CD4-positive, alpha-beta T cell treated with Interferon gamma for 1 hour (primary cell): ENCODE data around the gene TBC1D25.
"Not testable (repeated sequence)": the region's sequence is repeated elsewhere in the genome, so short reads cannot be mapped to it uniquely, and the experiment has no call there.

Source experiments
- DNase-seq: peaks from one replicate; pipeline ENCODE4 v3.0.0-alpha.2; 2020

The TBC1D25 gene

GRCh38 chrX:48516987-48517386, 22.5 kb upstream of the TBC1D25 start:
- DNase-seq: no peak

DNA sequence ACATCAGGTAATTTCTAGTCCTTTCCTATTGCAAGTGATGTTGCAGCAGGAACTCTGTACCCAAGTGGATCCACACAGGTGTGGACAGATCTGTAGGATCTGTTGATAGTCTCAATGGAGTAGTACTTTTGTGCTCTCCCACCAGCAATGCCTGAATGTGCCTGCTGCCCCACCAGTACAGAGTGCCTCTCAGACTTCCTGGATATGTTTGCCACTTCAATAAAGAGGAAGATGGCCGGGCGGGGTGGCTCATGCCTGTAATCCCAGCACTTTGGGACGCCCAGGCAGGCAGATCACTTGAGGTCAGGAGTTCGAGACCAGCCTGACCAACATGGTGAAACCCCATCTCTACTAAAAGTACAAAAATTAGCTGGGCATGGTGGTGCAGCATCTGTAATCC, 20.0 kb upstream of the TBC1D25 start:
- DNase-seq: not testable (repeated sequence)

GRCh38 chrX:48520455-48520854, 19.1 kb upstream of the TBC1D25 start:
- DNase-seq: peak; percentile 15

DNA sequence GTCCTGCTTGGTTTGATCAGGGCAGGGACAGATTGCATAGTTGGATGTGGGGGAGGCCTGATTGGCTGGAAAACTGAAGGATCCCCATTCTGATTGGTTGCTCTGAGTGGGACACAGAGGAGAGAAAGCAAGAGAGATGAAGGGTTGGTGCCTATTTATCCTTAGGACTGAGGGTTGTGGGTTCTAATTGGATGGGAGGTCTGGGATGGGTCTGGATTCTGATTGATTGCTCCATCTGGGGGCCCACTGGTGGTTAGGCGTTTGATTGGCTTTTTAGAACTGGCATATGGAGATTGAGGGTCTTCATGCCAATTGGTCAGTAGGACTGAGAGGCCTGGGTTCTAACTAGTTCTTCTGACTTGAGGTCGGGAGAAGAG, 18.6 kb upstream of the TBC1D25 start:
- no peak for DNase-seq

DNA sequence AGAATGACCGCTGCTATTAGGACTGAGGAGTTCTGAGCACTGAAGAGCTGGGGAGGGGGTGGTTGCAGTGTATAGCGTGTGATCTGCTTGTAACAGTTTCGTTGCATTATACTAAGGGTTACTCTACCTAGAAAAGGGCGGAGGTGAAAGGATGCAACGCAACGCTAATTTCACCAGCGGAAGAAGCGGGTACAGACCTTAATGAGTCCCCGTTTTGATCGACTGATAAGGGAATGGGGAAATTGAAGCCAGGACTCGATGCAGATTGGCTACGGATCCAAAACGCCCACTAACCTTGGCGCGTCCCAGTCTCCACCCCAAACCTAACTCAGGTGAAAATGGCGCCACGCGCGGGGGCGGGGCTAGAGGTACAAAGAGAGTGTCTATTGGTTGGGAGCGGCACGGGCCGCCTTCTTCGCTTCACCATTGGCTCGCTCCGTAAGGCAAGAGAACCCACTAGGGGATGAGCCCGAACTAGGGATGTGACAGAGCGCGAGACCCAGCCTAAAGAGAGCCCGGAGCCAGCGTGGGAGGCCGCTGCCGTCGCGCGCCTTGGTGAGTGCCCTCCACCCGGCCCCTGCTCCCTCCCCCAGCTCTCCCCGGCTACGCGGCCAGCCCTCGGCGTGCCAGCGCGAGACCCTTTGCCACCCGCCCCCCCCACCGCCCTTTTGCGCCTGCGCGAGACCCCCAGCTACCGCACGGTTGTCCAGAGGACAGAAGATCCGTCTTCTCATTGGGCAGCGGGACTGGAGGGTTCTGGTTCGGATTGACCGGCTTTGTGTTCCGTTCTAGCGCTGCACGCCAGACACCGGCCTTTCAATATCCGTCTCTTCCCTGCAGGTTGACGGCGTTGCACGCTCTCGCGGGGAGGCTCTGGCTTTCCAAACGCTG, 17.9 kb upstream of the TBC1D25 start, which contains the start of gene EBP:
Gene EBP (plus strand): TSS at position 456 of the 891 bp plus-strand sequence. CDS start 1,964 bp downstream, outside the sequence.
- peak; percentile 95 for DNase-seq

DNA sequence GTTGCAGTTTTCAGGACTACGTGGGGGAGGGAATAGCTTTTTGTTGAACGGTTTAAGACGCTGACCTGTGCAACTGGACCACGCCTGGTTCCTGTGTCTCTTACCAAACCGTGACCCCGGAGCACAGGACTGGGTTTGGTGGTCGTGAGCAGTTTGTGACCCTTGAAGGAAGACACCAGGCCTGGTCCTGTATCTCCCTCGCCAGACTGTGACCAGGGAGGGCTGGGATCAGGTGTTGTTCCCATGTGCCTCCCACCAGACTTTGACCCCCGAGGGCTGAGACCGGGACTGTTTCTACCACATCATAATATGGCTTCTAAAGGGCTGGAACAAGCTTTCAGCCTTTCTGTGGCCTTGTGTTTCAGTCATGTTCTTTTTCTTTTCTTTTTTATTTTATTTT, 17.2 kb upstream of the TBC1D25 start:
- DNase-seq: no peak

DNA sequence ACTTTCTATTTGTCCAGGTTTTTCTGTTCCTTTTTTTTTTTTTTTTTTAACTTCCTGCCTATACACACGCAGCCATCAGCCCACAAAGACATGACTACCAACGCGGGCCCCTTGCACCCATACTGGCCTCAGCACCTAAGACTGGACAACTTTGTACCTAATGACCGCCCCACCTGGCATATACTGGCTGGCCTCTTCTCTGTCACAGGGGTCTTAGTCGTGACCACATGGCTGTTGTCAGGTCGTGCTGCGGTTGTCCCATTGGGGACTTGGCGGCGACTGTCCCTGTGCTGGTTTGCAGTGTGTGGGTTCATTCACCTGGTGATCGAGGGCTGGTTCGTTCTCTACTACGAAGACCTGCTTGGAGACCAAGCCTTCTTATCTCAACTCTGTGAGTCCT, 15.8 kb upstream of the TBC1D25 start:
- DNase-seq: no peak

GRCh38 chrX:48525853-48526252, 13.7 kb upstream of the TBC1D25 start:
- DNase-seq: not testable (repeated sequence)

DNA sequence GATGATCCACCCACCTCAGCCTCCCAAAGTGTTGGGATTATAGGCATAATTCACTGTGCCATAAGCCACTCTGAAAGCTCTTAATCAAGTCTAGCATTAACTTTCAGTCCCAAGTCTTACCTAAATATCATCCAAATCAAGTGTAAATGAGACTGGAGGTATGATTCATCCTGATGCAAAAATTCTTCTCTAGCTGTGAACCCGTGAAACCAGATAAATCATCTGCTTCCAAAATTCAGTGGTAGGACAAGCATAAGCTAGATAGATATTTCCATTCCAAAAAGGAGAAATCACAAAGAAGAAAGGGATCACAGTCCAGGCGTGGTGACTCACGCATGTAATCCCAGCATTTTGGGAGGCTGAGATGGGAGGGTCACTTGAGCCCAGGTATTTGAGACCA, 8.8 kb upstream of the TBC1D25 start:
- no peak for DNase-seq

DNA sequence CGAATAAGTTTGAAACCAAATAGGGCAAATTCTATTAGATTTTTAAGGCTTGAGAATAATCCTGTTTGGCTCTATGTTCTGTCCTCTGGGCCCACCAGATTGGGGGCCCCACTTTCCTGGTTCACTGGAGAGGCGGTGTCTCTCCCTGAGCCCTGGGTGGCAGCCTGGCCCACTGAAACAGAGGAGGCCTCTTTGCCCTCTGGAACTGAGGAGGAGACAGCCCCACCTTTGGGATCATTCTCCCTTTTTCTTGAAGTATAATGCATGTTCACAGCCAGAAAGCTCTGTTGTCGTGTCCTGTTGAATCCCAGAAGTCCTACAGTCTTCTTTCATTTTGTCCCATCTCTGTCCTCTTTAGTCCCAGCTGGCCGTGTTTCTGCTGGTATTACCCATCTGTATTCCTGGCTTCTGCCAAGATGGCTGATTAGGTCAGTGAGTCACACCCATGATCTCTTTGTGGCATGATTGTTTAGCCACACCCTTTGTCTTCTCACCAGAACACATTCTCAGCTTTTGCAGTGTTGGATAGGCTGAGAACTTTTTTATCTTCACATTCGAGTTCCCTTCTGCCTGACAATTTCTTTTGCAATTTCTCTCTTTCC, 8.1 kb upstream of the TBC1D25 start:
- no peak for DNase-seq

DNA sequence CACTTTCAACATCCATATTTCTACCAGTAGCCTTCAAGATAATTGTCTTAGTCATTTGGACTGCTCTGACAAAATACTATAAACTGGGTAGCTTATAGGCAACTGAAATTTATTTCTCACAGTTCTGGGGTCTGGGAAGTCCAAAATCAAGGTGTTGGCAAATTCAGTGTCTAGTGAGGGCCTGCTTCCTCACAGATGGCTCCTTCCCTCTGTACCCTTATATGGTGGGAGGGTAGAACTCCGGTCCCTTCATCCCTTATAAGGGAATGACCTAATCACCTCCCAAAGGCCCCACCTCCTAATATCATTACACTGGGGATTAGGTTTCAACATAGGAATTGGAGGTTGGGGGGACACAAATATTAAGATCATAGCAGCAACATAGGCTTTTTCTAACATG, 7.4 kb upstream of the TBC1D25 start:
- no peak for DNase-seq

DNA sequence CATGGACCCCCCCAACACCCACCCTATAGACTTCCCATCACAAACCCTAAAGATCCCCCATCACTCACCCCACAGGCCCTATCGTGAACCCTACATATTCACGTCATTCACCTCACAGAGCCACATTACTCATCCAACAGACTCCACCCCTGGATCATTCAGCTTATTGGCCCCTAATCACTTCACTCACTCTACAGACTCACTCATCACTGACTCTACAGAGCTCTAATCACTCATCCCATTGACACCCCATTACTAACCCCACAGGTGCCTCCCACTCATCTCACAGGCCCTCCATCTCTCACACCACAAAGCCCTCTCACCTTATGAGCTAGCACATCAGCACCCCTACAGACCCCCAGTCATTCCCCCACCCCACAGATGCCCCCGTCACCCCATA, 6.3 kb upstream of the TBC1D25 start:
- no peak for DNase-seq

DNA sequence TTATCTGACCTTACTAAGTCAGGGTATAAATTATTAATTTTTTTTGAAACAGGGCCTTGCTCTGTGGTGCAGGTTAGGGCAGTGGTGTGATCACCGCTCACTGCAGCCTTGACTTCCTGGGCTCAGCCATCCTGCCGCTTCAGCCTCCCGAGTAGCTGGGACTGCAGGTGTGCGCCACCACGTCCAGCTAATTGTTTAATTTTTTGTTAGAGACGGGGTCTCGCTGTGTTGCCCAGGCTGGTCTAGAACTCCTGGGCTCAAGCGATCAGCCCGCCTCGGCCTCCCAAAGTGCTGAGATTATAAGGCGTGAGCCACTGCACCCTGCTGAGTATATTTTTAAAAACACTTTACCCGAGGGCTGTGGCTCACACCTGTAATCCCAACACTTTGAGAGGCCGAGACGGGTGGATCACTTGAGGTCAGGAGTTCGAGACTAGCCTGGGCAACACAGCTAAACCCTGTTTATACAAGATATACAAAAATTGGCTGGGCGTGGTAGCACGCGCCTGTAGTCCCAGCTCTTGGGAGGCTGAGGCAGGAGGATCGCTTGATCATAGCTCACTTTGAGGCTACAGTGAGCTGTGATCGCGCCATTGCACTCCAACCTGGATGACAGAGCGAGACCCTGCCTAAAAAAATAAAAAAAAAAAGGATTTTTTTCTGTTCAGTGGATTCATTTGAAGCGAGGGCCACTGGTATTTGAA, 721 bp upstream of the TBC1D25 start:
- no peak for DNase-seq

DNA sequence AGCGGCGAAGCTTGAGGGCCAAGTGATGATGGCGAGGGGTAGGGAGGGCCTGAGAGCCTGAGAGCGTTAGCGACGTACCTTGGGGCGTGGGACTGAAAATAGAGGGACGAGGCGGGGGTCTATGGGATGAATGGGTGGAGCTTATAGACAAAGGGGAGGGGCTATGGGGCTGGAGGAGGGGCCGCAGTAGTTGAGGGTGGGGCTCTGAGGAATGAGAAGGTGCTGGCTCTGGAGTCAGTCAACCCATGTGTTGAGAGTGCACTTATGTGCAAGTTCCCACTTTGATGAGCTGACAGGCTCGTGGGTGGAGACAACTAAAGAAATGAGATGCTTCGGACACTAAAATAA, 488 bp downstream of the TBC1D25 start:
- peak; percentile 67 for DNase-seq

- no peak for DNase-seq
Measured at GRCh38 chrX:48540480-48540879, 966 bp downstream of the TBC1D25 start.

DNA sequence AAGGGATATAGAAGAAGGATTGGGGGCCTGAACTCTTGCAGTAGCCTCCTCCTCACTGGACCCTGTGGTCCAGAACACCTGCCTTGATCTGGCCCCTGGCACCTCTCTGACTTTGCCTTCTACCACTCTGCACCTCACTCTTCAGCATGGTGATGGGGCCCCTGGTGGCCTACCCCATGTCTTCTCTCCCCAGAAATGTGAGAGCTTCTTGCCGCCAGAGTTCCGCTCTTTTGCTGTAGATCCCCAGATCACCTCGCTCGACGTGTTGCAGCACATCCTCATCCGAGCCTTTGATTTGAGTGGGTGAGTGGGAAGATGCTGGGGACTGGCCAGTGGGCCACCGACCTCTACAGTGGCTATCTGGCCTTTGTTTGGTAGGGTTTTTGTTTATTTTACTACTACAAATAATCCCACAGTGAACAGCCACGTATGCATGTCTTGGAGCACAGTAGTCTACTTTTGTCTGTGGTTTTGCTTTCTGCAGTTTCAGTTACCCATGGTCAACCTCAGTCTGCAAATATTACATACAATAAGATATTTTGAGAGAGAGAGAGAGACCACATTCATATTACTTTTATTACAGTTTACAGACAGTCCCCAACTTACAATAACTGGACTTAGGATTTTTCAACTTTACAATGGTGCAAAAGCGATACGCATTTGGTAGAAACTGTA, 1.8 kb downstream of the TBC1D25 start:
- no peak for DNase-seq

- no peak for DNase-seq
Measured at GRCh38 chrX:48548871-48549270, 9.4 kb downstream of the TBC1D25 start.

GRCh38 chrX:48555731-48556325, 16.3 kb downstream of the TBC1D25 start:
- DNase-seq: not testable (repeated sequence)

DNA sequence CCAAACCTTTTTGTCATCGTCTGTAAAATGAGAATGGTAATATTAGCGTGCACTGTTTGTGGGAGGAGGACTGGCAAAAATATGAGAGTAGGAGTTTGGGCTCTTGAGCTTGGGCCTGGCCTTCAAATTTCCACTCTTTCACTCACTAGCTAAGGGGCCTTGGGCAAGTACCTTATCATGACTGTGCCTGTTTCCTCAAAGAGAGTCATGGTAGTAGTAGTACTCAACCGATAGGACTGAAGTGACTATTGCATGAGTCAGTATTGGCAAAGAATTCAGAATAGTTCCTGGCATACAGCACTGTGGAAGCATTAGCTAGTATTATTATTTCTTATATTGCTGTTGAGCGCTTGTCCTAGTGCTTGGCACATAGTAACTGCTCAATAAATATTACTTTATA, 18.8 kb downstream of the TBC1D25 start:
- DNase-seq: no peak

DNA sequence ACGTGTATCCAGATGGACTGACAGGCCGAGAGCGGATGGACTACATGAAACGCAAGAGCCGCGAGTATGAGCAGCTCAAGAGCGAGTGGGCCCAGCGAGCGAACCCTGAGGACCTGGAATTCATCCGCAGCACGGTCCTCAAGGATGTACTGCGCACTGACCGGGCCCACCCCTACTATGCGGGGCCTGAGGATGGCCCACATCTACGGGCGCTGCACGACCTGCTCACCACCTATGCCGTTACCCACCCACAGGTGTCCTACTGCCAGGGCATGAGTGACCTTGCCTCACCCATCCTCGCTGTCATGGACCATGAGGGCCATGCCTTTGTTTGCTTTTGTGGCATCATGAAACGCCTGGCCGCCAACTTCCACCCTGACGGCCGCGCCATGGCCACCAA, 20.1 kb downstream of the TBC1D25 start:
- no peak for DNase-seq

DNA sequence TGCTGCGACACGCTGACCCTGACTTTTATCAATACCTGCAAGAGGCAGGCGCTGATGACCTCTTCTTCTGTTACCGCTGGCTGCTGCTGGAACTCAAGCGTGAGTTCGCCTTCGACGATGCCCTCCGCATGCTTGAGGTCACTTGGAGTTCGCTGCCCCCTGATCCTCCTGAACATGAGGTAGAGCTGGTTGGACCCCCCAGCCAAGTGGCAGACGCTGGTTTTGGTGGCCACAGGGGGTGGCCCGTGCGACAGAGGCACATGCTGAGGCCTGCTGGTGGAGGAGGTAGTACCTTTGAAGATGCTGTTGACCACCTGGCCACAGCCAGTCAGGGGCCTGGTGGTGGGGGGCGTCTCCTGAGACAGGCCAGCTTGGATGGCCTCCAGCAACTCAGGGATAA, 20.5 kb downstream of the TBC1D25 start:
- DNase-seq: no peak

DNA sequence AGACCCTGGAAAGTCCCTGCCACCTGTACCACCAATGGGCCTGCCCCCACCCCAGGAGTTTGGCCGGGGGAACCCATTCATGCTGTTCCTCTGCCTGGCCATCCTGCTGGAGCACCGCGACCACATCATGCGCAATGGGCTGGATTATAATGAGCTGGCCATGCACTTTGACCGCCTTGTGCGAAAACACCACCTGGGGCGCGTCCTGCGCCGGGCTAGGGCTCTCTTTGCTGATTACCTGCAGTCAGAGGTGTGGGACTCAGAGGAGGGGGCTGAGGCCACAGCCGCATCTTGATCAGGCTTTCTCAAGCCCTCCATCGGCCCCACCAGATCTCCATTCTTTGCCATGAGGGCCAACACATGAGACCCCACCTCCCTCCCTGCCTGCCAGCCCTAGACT, 21.2 kb downstream of the TBC1D25 start:
- DNase-seq: no peak

GRCh38 chrX:48569958-48570357, 30.4 kb downstream of the TBC1D25 start:
- no peak for DNase-seq
